Choroid plexus epithelial cell (primary cell): ENCODE data around the gene VAV1.

Experiments used
- DNase-seq: peaks from one replicate; pipeline ENCODE4 v3.0.0-alpha.2; 2010; ENCODE audit warnings: low read depth
- H3K4me3 ChIP-seq: 2 replicates; pipeline ENCODE4 v1.5.1; 2011; ENCODE audit warnings: low read depth, mild to moderate bottlenecking, control low read depth, low read length, moderate library complexity
- TF ChIP-seq, protein P1 (sequence below): conservative IDR thresholded peaks from 2 replicates; pipeline ENCODE4 v1.5.1; 2011; ENCODE audit warnings: low read depth, mild to moderate bottlenecking, control low read depth, inconsistent platforms, low read length, moderate library complexity

The VAV1 gene

GRCh38 chr19:6812612-6813011 lies 40.1 kb downstream of the VAV1 start:
- no peak overlapping the region for H3K4me3 ChIP-seq
- no peak for DNase-seq
- TF ChIP-seq, protein P1, sequence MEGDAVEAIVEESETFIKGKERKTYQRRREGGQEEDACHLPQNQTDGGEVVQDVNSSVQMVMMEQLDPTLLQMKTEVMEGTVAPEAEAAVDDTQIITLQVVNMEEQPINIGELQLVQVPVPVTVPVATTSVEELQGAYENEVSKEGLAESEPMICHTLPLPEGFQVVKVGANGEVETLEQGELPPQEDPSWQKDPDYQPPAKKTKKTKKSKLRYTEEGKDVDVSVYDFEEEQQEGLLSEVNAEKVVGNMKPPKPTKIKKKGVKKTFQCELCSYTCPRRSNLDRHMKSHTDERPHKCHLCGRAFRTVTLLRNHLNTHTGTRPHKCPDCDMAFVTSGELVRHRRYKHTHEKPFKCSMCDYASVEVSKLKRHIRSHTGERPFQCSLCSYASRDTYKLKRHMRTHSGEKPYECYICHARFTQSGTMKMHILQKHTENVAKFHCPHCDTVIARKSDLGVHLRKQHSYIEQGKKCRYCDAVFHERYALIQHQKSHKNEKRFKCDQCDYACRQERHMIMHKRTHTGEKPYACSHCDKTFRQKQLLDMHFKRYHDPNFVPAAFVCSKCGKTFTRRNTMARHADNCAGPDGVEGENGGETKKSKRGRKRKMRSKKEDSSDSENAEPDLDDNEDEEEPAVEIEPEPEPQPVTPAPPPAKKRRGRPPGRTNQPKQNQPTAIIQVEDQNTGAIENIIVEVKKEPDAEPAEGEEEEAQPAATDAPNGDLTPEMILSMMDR, result no peak

GRCh38 chr19:6813659-6814058 lies 41.2 kb downstream of the VAV1 start:
- no peak for DNase-seq
- H3K4me3 ChIP-seq, result no peak overlapping the region
- TF ChIP-seq, protein P1, result no peak

DNA sequence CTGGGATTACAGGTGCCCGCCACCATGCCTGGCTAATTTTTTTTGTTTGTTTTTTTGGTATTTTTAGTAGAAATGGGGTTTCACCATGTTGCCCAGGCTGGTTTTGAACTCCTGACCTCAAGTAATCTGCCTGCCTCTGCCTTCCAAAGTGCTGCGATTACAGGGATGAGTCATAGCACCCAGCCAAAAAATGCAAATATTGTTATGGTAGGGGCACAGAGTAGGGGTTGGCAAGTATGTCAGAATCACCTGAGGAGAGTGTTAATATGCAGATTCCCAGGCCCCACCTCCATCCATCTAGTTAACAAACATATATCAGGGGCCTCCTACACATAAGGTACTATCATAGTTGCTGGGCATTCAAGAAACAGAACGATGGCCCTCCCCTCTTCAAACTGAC lies 44.7 kb downstream of the VAV1 start:
- TF ChIP-seq, protein P1, result no peak
- H3K4me3 ChIP-seq, result no peak overlapping the region
- DNase-seq, result no peak

DNA sequence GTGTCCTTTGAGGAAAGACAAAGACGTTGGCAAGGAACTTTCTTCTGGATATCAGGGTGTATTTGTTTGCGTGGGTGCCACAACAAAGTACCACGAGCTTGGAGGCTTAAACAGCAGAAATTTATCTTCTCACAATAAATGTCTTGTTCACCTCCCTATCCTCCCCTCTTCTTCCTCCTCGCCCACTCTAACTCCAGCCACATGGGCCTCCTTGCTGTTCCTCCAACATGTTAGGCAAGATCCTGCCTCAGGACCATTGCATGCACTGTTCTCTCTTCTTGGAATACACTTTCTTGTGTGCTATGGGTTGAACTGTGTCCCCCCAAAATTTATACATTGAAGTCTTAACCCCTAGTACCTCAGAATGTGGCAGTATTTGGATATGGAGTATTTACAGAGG lies 45.7 kb downstream of the VAV1 start:
- H3K4me3 ChIP-seq, result no peak overlapping the region
- DNase-seq, result no peak
- TF ChIP-seq, protein P1, result no peak

DNA sequence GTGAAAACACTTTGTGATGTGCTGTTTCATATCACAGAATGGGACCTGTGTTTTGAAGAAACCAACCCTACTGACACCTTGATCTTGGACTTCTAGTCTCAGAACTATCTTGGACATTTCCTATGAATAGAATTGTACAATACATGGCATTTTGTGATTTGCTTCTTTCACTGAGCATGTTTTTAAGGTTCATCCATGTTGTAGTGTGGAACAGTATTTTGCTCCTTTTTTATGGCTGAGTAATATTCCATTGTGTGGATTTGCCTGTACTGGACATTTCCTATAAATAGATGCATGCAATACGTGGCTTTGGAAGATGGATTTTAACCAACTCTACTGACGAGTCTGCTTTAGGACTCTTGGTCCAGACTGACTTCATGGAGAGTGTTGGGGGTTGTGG lies 46.8 kb downstream of the VAV1 start:
- no peak overlapping the region for H3K4me3 ChIP-seq
- no peak for DNase-seq
- TF ChIP-seq, protein P1, result no peak

DNA sequence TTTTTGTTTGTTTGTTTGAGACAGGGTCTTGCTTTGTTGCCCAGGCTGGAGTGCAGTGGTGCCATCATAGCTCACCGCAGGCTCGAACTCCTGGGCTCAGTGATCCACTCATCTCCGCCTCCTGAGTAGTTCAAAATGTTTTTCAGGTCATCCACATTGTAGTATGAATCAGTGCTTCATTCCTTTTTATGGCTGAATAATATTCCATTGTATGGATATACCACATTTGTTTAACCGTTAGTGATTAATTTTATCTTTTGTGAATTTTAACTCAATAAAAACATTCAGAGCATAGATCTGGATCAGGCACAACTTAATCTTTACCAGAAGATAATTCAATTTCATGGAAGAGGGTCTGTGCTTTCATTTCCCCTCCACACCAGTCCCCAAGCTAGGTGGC lies 47.7 kb downstream of the VAV1 start:
- TF ChIP-seq, protein P1, result no peak
- no peak overlapping the region for H3K4me3 ChIP-seq
- no peak for DNase-seq

- DNase-seq, result no peak
- no peak overlapping the region for H3K4me3 ChIP-seq
- TF ChIP-seq, protein P1, result no peak
Observed at GRCh38 chr19:6821639-6822310, 49.3 kb downstream of the VAV1 start.
